ENCODE results near the gene RPS29.

GRCh38 chr14:49578141-49578540, 8.0 kb downstream of the RPS29 start:
- TF ChIP-seq, protein P1, sequence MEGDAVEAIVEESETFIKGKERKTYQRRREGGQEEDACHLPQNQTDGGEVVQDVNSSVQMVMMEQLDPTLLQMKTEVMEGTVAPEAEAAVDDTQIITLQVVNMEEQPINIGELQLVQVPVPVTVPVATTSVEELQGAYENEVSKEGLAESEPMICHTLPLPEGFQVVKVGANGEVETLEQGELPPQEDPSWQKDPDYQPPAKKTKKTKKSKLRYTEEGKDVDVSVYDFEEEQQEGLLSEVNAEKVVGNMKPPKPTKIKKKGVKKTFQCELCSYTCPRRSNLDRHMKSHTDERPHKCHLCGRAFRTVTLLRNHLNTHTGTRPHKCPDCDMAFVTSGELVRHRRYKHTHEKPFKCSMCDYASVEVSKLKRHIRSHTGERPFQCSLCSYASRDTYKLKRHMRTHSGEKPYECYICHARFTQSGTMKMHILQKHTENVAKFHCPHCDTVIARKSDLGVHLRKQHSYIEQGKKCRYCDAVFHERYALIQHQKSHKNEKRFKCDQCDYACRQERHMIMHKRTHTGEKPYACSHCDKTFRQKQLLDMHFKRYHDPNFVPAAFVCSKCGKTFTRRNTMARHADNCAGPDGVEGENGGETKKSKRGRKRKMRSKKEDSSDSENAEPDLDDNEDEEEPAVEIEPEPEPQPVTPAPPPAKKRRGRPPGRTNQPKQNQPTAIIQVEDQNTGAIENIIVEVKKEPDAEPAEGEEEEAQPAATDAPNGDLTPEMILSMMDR (IDR thresholded peaks at IDR 0.05; ENCODE audit: poor library complexity, severe bottlenecking), result no peak
- TF ChIP-seq EP300 (conservative IDR thresholded peaks at IDR 0.05; ENCODE audit: poor library complexity, severe bottlenecking) (no peak), REST (IDR thresholded peaks at IDR 0.05; ENCODE audit: borderline replicate concordance) (no peak), EZH2 (IDR thresholded peaks at IDR 0.05; ENCODE audit: borderline replicate concordance, insufficient read depth, low read length, poor library complexity, severe bottlenecking) (no peak), RAD21 (conservative IDR thresholded peaks at IDR 0.05) (no peak)
